Progenitor cell of endocrine pancreas (in vitro differentiated cells): ENCODE data around the gene RUFY2. TPM values are rescaled to one million over a fixed set of nuclear protein-coding genes. Genes with fewer than 3 reads are reported as not detected.

Experiments
- DNase-seq: peaks from one replicate; pipeline ENCODE4 v3.0.0; 2021; ENCODE audit warnings: low spot score; ENCODE audit not compliant: unreplicated experiment
- H3K27ac Mint-ChIP-seq: 2 replicates; pipeline ENCODE4 v1.8.0; 2021; ENCODE audit warnings: mild to moderate bottlenecking, moderate library complexity, mixed read lengths
- H3K27me3 Mint-ChIP-seq: 2 replicates; pipeline ENCODE4 v1.8.0; 2021; ENCODE audit warnings: mixed read lengths
- H3K36me3 Mint-ChIP-seq: 2 replicates; pipeline ENCODE4 v1.8.0; 2022; ENCODE audit warnings: mixed read lengths; ENCODE audit not compliant: insufficient read depth
- H3K4me1 Mint-ChIP-seq: 2 replicates; pipeline ENCODE4 v1.8.0; 2021; ENCODE audit warnings: low read depth, mixed read lengths
- H3K4me3 Mint-ChIP-seq: 2 replicates; pipeline ENCODE4 v1.8.0; 2021; ENCODE audit warnings: low read depth, mild to moderate bottlenecking, moderate library complexity, mixed read lengths
- H3K9me3 Mint-ChIP-seq: 2 replicates; pipeline ENCODE4 v1.8.0; 2021; ENCODE audit warnings: low read depth, mixed read lengths
- CTCF ChIP-seq: fragments of 200-600 bp; sonication (generic); IDR thresholded peaks from one replicate; pipeline ENCODE4 v1.5.0; 2021; ENCODE audit warnings: antibody characterized with exemption, mild to moderate bottlenecking; ENCODE audit not compliant: unreplicated experiment
- total RNA-seq: library from RNA; stranded (reverse); gene quantifications from 2 replicates; pipeline ENCODE4 v1.2.1, GENCODE V29; 2021

The RUFY2 gene
- total RNA-seq, 1 donor from 2014 or later = 32.5 TPM

GRCh38 chr10:68301301-68301700, 105.8 kb downstream of the RUFY2 start:
- Mint-ChIP-seq H3K27me3 (no peaks in the 10 kb centered on the region), H3K4me1 (peaks cover 8% of the 10 kb centered on the region), H3K9me3 (no peaks in the 10 kb centered on the region), H3K36me3 (no peaks in the 10 kb centered on the region), H3K4me3 (no peak overlapping the region), H3K27ac (no peak overlapping the region)
- DNase-seq = no peak
- TF ChIP-seq CTCF = no peak

- DNase-seq = no peak
- peaks cover 3% of the 10 kb centered on the region for H3K4me1 Mint-ChIP-seq
- peaks cover 5% of the 10 kb centered on the region for H3K36me3 Mint-ChIP-seq
- no peak overlapping the region for H3K27ac Mint-ChIP-seq
- H3K9me3 Mint-ChIP-seq = no peaks in the 10 kb centered on the region
- no peaks in the 10 kb centered on the region for H3K27me3 Mint-ChIP-seq
- no peak for TF ChIP-seq CTCF
- H3K4me3 Mint-ChIP-seq = no peak overlapping the region
Measured at GRCh38 chr10:68296843-68297663, 110.0 kb downstream of the RUFY2 start.

Other genes starting within 250 kb of the RUFY2 start
- 0.65 and 0.73 TPM in 2 replicates for gene ATOH7, start 175.2 kb downstream of the RUFY2 start, total RNA-seq
- gene HNRNPH3, start 75.2 kb downstream of the RUFY2 start, total RNA-seq = 222 and 225 TPM in 2 replicates
- gene PBLD, start 74.3 kb downstream of the RUFY2 start, total RNA-seq = 9.6 and 11.1 TPM in 2 replicates
- gene DNA2, start 64.7 kb upstream of the RUFY2 start, total RNA-seq = 33.3 and 34.5 TPM in 2 replicates
- gene SLC25A16, start 120.2 kb upstream of the RUFY2 start, total RNA-seq = 27.5 and 32.3 TPM in 2 replicates
- 36.2 and 37.3 TPM in 2 replicates for gene TET1, start 153.1 kb upstream of the RUFY2 start, total RNA-seq